Measurements from ENCODE around the gene FAM3D.

GRCh38 chr3:58588030-58588614 is 78.5 kb downstream of the FAM3D start:
- TF ChIP-seq CTCF (IDR thresholded peaks at IDR 0.05; ENCODE audit: low read depth, low read length, poor library complexity, severe bottlenecking), result no peak
- no peak for TF ChIP-seq EZH2phosphoT487 (IDR thresholded peaks at IDR 0.05; ENCODE audit: borderline replicate concordance, low read length)

Measured in DOHH2 (cell line).